Aorta (tissue), 5 donors: Measurements from ENCODE around the gene NQO2. TPM values are rescaled to one million over a fixed set of nuclear protein-coding genes. Genes with fewer than 3 reads are reported as not detected.
"Not testable (repeated sequence)": the region's sequence is repeated elsewhere in the genome, so short reads cannot be mapped to it uniquely, and the experiment has no call there.

Experiments
- ATAC-seq: fragments of 200-7000 bp; cut with Tn5 transposase; one replicate; pipeline ENCODE4 v1.9.1; 2022; ENCODE audit warnings: moderate library complexity; ENCODE audit not compliant: low FRiP score
- DNase-seq, 2 donors: peaks; one replicate each; pipeline ENCODE4 v3.0.0-alpha.2; 2020
- H3K27ac ChIP-seq, 2 donors: one replicate each; pipeline ENCODE4 v1.5.1; 2013; ENCODE audit warnings: low read length in 2 of 2, mild to moderate bottlenecking in 2 of 2, moderate library complexity in 2 of 2, control low read depth in 1 of 2, inconsistent platforms in 1 of 2, low read depth in 1 of 2
- H3K27me3 ChIP-seq, 2 donors: one replicate each; pipeline ENCODE4 v1.6.1; 2013; ENCODE audit warnings: control low read depth in 1 of 2, low read length in 1 of 2, mild to moderate bottlenecking in 1 of 2, moderate library complexity in 1 of 2; ENCODE audit not compliant: insufficient read depth in 2 of 2, control insufficient read depth in 1 of 2
- H3K36me3 ChIP-seq, 2 donors: one replicate each; pipeline ENCODE4 v1.6.1; 2013; ENCODE audit warnings: control low read depth in 1 of 2, low read length in 1 of 2, mild to moderate bottlenecking in 1 of 2; ENCODE audit not compliant: insufficient read depth in 2 of 2, control insufficient read depth in 1 of 2
- H3K4me1 ChIP-seq, 2 donors: one replicate each; pipeline ENCODE4 v1.6.1; 2013; ENCODE audit warnings: low read length in 2 of 2, control low read depth in 1 of 2, mild to moderate bottlenecking in 1 of 2, moderate library complexity in 1 of 2; ENCODE audit not compliant: insufficient read depth in 2 of 2, control insufficient read depth in 1 of 2
- H3K4me3 ChIP-seq, 2 donors: one replicate each; pipeline ENCODE4 v1.5.1; 2013; ENCODE audit warnings: low read length in 2 of 2, control low read depth in 1 of 2, mild to moderate bottlenecking in 1 of 2
- H3K9me3 ChIP-seq: one replicate; pipeline ENCODE4 v1.6.1; 2013; ENCODE audit warnings: mild to moderate bottlenecking, low read length; ENCODE audit not compliant: control insufficient read depth
- WGBS, 2 donors: extraction: QIAGEN DNeasy Blood & Tissue Kit; methylation state at CpG; one replicate each; pipeline ENCODE4 v1.1.7; 2013; 5-methylcytosine and 5-hydroxymethylcytosine counted together
- intact Hi-C, 2 donors: fragments of 100-400 bp; cut with DNase I; formaldehyde crosslinking; loops; one replicate each; pipeline versions ENCODE4 v1.14.2 to v1.15.0; 2022
- polyA plus RNA-seq, 2 donors: library from polyadenylated mRNA; stranded (reverse); fragments of 200-250 nt; gene quantifications; one replicate each; pipeline ENCODE4 v1.2.3, GENCODE V29; 2013
- total RNA-seq, 2 donors: library from RNA; stranded (reverse); fragmentation: NEBNext Ultra II Directional; extraction: Animal tissue kit (Norgen Biotek cat#: 25700); gene quantifications; one replicate each; pipeline ENCODE4 v1.2.1, GENCODE V29; 2021
- donor health status: healthy with polysubstance abuse.
- donor health status: Bipolar disorder and iron deficiency.
- donor health status: DM: no; HTN: no; CAD: no.
- donor health status: DM: no; HTN: no; CAD: no.
- donor health status: DM: yes; HTN: yes; CAD: no.

NQO2 gene
- total and polyA plus RNA-seq, 4 donors, result 23.2 to 58.9 (median 49.4) TPM

DNA sequence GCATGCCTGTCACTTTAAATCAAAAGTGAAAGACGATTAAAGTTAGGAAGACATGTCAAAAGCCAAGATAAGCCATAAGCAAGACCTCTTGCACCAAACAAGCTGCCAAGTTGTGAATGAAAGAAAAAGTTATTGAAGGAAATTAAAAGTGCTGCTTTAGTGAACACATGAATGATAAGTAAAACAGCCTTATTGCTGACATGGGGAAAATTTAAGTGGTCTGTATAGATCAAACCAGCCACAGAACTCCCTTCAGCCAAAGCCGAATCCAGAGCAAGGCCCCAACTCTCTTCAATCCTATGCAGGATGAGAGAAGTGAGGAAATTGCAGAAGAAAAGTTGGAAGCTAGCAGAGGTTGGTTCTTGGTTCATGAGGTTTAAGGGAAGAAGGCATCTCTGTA, 59.3 kb downstream of the NQO2 start:
- DNase-seq (no peak), ATAC-seq (no peak)
- Histone ChIP-seq H3K9me3 (no peaks in the 10 kb centered on the region), H3K27ac (no peak overlapping the region), H3K36me3 (no peaks in the 10 kb centered on the region), H3K27me3 (no peaks in the 10 kb centered on the region), H3K4me1 (no peaks in the 10 kb centered on the region), H3K4me3 (no peak overlapping the region)
- 58 to 72% methylated on average over 2 of the region's 2 CpGs for WGBS, 2 donors
- intact Hi-C loops, result no loop called here

DNA sequence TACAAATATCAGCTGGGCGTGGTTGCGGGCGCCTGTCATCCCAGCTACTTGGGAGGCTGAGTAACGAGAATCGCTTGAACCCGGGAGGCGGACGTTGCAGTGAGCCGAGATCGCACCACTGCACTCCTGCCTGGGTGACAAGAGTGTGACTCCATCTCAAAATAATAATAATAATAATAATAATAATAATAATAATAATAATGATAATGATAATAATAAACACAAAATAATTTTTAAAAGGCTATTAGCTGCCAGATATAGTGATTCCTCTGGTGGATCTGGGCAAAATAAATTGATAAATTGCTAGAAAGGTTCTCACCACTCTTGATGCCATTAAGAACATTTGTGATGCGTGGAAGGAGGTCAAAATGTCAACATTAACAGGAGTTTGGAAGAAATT, 60.4 kb downstream of the NQO2 start:
- H3K27me3 ChIP-seq, ATAC-seq, H3K4me3 ChIP-seq, H3K36me3 ChIP-seq, H3K9me3 ChIP-seq, DNase-seq, intact Hi-C loops, H3K27ac ChIP-seq, H3K4me1 ChIP-seq: not testable (repeated sequence)
- 95 to 98% methylated on average over 11 of the region's 11 CpGs for WGBS, 2 donors

DNA sequence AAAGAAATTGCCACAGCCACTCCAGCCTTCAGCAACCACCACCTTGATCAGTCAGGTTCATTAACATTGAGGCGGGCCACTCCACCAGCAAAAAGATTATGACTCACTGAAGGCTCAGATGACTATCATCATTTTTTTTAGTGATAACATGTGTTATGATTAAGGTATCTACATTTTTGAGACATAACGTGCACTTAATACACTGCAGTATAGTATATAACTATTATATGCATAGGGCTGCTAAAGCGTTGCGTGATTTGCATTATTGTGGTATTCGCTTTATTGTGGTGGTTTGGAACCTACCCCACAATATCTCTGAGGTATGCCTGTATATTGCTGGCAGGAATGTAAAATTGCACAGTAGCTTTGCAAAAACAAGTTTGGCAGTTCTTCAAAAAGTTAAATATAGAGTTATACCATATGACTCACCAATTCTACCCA, 61.8 kb downstream of the NQO2 start:
- 93 to 94% methylated on average over 5 of the region's 5 CpGs for WGBS, 2 donors
- Histone ChIP-seq H3K27me3 (no peaks in the 10 kb centered on the region), H3K36me3 (no peaks in the 10 kb centered on the region), H3K4me3 (no peak overlapping the region), H3K9me3 (no peaks in the 10 kb centered on the region), H3K27ac (no peak overlapping the region), H3K4me1 (no peaks in the 10 kb centered on the region)
- DNase-seq, result no peak
- intact Hi-C loops, result no loop called here
- no peak for ATAC-seq

DNA sequence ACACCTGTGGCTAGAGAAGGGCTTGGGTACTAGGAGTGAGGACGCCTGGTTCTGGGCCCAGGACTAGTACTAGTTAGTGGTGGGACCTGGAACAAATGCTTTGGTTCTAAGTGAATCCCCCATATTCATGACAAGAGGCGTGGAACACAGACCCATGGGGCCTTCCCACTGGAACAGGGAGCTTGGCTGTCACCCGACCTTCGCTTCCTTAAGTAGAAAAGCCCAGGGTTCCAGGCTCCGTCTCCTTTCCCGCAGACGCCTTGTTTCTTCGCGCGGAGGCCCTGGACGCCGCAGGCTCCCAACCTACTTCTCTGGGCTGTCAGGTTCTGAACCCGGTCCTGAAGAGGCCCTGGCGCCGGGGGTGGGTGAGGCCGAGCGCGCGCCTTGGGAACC, 63.6 kb downstream of the NQO2 start:
- DNase-seq, H3K27me3 ChIP-seq, H3K4me1 ChIP-seq, H3K9me3 ChIP-seq, intact Hi-C loops, ATAC-seq, H3K36me3 ChIP-seq: not testable (repeated sequence)
- Histone ChIP-seq H3K27ac (peak overlapping the region in 1 of 2 donors; percentile 52), H3K4me3 (peak overlapping the region in 1 of 2 donors; percentile 58)
- 0 to 1% methylated on average over 6 to 17 of the region's 19 CpGs for WGBS, 2 donors

DNA sequence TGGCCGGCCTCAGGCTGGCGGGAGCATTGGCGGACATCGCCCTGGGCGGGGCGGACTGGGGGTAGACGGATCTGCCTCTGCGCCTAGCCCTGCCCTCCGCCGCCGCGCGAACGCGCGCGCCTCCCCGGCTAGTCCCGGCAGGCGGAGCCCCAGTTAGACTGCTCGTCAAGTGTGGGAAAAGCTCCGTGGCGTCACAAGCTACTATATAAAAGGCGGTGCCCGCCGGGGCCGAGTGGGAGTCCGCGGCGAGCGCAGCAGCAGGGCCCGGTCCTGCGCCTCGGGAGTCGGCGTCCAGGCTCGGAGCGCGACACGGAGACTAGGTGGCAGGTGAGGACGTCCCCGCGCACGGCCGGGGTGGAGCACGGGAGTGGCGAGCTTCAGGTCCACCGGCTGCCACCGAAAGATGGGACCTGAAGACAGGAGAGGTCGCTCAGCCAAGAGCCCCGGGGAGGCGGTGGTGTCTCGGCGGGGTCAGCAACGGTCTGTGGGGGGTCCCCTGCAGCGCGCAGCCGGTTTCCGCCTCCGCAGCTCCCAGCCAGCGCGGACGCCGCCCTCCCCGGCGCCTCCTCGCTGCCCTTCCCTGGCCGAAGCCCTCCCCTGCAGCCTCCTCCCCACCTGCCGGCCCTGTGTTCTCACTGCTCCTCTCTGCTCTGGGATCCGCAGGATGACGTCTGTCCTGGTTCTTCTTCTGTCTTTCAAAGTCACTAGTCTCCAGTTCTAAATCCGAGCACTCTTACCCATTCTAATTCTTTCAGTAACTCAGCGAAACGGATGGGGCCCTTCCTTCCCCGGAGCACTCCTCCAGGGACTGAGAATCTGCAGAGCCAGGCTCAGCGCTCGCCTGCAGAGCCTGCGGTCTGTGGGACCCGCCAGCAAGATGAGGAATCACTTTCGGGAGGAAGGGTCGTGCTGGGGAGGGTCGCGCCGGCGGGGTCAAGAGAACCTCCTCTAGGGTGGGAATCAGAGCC, 64.3 kb downstream of the NQO2 start:
- 0% methylated on average over 60 to 85 of the region's 85 CpGs for WGBS, 2 donors
- peak overlapping the region; percentile 29 to 58 for H3K4me3 ChIP-seq
- DNase-seq (peak; percentile 98 to 99), ATAC-seq (peak; percentile 99)
- H3K27me3 ChIP-seq, result no peaks in the 10 kb centered on the region
- H3K27ac ChIP-seq, result peak overlapping the region in 1 of 2 donors; percentile 79
- H3K36me3 ChIP-seq, result no peaks in the 10 kb centered on the region
- intact Hi-C loops, result no loop called here
- H3K9me3 ChIP-seq, result no peaks in the 10 kb centered on the region
- no peaks in the 10 kb centered on the region for H3K4me1 ChIP-seq

DNA sequence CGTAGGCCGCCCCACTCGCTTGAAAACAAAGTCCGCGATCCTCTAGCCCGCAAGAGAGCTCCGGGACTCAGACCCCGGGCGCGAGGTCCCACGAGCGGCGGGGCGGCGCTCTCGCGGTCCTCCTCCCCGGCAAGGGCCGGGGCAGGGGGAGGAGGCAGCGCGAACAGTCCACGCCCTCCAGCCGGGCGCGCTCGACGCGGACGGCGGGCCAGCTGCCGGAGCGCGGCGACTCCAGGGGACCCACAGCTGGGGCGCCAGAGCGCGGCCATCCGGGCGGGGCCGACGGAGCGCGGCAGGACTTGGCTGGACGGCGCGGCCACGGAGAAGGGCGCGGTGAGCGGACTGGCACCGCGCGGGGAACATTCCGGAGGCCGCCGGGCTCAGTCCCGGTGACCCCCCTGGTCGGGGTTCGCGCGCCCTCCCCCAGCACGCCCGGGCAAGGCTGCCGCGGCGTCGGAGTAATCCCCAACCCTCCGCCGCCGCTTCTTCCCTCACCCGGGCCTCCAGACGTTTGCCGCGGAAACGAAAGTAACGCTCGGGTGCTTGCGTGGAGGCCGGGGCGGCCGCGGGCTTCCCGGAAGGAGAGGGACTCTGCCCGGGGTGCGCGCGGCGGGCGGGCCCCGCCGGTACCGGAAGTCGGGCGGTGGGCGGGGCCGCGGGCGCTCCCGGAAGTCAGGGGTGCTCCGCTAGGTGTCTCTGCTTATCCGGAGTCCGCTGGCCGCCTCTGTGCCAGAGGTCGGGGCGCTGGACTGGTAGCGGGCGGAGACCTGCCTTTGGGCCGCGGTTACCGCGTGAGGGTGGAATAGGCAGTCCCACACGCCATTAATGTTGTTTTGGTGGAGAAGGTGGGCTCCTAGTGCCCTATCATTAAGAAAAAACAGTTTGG, 68.9 kb downstream of the NQO2 start, which contains the start of gene RIPK1:
TSS of gene RIPK1 (plus strand) at position 166 of the 886 bp plus-strand sequence. CDS start 8,330 bp downstream, outside the sequence.
- H3K36me3 ChIP-seq, result no peaks in the 10 kb centered on the region
- H3K27ac ChIP-seq, result peak within 1 kb of the TSS; percentile 71 to 98
- peak within 1 kb of the TSS; percentile 62 to 87 for H3K4me3 ChIP-seq
- H3K9me3 ChIP-seq, result no peaks in the 10 kb centered on the region
- intact Hi-C loops, result no loop called here
- H3K27me3 ChIP-seq, result no peaks in the 10 kb centered on the region
- ATAC-seq (peak; percentile 94), DNase-seq (peak; percentile 95 to 98)
- WGBS, 2 donors, result 0% methylated on average over 74 to 112 of the region's 112 CpGs
- no peaks in the 10 kb centered on the region for H3K4me1 ChIP-seq

Other genes starting within 250 kb of the NQO2 start
- 1 to 10 TPM; 1.4 to 1.7 TPM for gene MYLK4, start 249.0 kb upstream of the NQO2 start, total RNA-seq
- 1 to 10 TPM in 1 of 2 donors, under 1 TPM in 1; 0.38 to 2.5 TPM for gene MYLK4, start 249.0 kb upstream of the NQO2 start, polyA plus RNA-seq
- gene WRNIP1, start 234.5 kb upstream of the NQO2 start, total RNA-seq, result 10 to 100 TPM; 36.8 to 39.7 TPM
- gene WRNIP1, start 234.5 kb upstream of the NQO2 start, polyA plus RNA-seq, result 10 to 100 TPM; 23.2 to 40.3 TPM
- gene SERPINB1, start 158.0 kb upstream of the NQO2 start, total RNA-seq, result 10 to 100 TPM; 42.8 to 46.6 TPM
- gene SERPINB1, start 158.0 kb upstream of the NQO2 start, polyA plus RNA-seq, result 10 to 100 TPM; 30.2 to 59.5 TPM
- gene SERPINB9, start 96.6 kb upstream of the NQO2 start, total RNA-seq, result 10 to 100 TPM; 11.5 to 14.5 TPM
- gene SERPINB9, start 96.6 kb upstream of the NQO2 start, polyA plus RNA-seq, result 1 to 10 TPM; 4.9 to 5.4 TPM
- gene SERPINB6, start 28.3 kb upstream of the NQO2 start, total RNA-seq, result 100 to 1,000 TPM; 111 to 132 TPM
- gene SERPINB6, start 28.3 kb upstream of the NQO2 start, polyA plus RNA-seq, result 100 to 1,000 TPM; 174 to 243 TPM
- gene RIPK1, start 68.6 kb downstream of the NQO2 start, total RNA-seq, result 10 to 100 TPM; 23.1 to 27.3 TPM
- 10 to 100 TPM in 1 of 2 donors, 1 to 10 TPM in 1; 9.9 to 21.8 TPM for gene RIPK1, start 68.6 kb downstream of the NQO2 start, polyA plus RNA-seq
- 10 to 100 TPM in 1 of 2 donors, 1 to 10 TPM in 1; 6.4 to 14.6 TPM for gene BPHL, start 118.8 kb downstream of the NQO2 start, total RNA-seq
- gene BPHL, start 118.8 kb downstream of the NQO2 start, polyA plus RNA-seq, result 10 to 100 TPM; 16.2 to 18.7 TPM
- 10 to 100 TPM; 33.7 to 40.0 TPM for gene TUBB2A, start 157.7 kb downstream of the NQO2 start, total RNA-seq
- 10 to 100 TPM; 16.9 to 39.4 TPM for gene TUBB2A, start 157.7 kb downstream of the NQO2 start, polyA plus RNA-seq
- 1 to 10 TPM; 5.6 to 6.3 TPM for gene TUBB2B, start 227.8 kb downstream of the NQO2 start, total RNA-seq
- 1 to 10 TPM; 2.8 to 4.3 TPM for gene TUBB2B, start 227.8 kb downstream of the NQO2 start, polyA plus RNA-seq